ENCODE data around the gene NRDC. TPM values are rescaled to one million over a fixed set of nuclear protein-coding genes. Genes with fewer than 3 reads are reported as not detected.

The NRDC gene
- total and polyA plus RNA-seq, 8 donors, result 58.4 to 95.6 (median 79.2) TPM

DNA sequence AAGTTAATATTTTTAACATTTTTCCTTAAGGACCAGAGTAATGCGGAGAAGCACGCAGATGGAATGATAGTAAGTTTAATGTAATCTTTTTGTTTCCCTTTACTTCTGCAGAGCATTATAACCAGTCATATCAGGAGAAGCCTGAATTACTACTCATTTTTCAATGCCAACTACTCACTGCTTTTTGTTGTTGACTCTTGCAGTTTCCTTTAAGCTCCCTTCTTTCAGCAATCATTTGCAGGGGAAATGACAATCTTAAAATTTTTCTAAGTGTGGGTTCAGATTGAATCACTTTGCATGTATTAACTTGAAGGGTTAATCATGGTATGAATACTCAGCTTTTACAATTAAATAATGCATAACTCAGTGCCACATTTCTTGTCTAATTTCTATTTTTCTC, 122.2 kb downstream of the NRDC start:
- DNase-seq, result no peak
- Histone ChIP-seq H3K36me3 (peaks cover 10 to 49% (median 47%) of the 10 kb centered on the region in 4 donors), H3K4me1 (no peaks in the 10 kb centered on the region), H3K27ac (no peak overlapping the region), H3K9me3 (no peaks in the 10 kb centered on the region), H3K4me3 (no peak overlapping the region), H3K27me3 (no peaks in the 10 kb centered on the region)
- intact Hi-C loops (cut with DNase I; ENCODE audit: low total_unique reads), result no loop called here
- no peak for TF ChIP-seq EP300 (IDR thresholded peaks at IDR 0.05)
- TF ChIP-seq POLR2AphosphoS5 (IDR thresholded peaks at IDR 0.05), result no peak
- no peak for TF ChIP-seq POLR2A (IDR thresholded peaks at IDR 0.05)
- TF ChIP-seq, protein P1, sequence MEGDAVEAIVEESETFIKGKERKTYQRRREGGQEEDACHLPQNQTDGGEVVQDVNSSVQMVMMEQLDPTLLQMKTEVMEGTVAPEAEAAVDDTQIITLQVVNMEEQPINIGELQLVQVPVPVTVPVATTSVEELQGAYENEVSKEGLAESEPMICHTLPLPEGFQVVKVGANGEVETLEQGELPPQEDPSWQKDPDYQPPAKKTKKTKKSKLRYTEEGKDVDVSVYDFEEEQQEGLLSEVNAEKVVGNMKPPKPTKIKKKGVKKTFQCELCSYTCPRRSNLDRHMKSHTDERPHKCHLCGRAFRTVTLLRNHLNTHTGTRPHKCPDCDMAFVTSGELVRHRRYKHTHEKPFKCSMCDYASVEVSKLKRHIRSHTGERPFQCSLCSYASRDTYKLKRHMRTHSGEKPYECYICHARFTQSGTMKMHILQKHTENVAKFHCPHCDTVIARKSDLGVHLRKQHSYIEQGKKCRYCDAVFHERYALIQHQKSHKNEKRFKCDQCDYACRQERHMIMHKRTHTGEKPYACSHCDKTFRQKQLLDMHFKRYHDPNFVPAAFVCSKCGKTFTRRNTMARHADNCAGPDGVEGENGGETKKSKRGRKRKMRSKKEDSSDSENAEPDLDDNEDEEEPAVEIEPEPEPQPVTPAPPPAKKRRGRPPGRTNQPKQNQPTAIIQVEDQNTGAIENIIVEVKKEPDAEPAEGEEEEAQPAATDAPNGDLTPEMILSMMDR (IDR thresholded peaks at IDR 0.05), result no peak
- WGBS, 5 donors, result 70 to 95% (median 95%) methylated on average over 2 of the region's 2 CpGs

DNA sequence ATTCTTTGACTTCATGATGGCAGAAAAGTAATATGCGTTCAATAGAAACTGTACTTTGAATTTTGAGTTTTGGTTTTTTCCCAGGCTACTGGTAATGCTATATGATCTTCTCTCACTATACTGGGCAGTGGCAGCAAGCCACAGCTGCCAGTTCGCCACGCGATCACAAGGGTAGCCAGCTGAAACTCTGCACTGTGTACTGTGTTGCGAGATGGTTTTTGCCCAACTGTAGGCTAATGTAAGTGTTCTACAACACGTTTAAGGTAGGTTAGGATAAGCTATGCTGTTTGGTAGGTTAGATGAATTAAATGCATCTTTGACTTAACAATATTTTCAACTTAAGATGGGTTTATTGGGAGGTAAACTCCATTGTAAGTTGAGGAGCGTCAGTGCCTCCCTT, 123.1 kb downstream of the NRDC start:
- no peak for DNase-seq
- 93 to 98% (median 97%) methylated on average over 7 of the region's 7 CpGs for WGBS, 5 donors
- Histone ChIP-seq H3K36me3 (peaks cover 10 to 54% (median 49%) of the 10 kb centered on the region in 4 donors), H3K9me3 (no peaks in the 10 kb centered on the region), H3K4me3 (no peak overlapping the region), H3K4me1 (no peaks in the 10 kb centered on the region), H3K27me3 (no peaks in the 10 kb centered on the region), H3K27ac (no peak overlapping the region)
- intact Hi-C loops (cut with DNase I; ENCODE audit: low total_unique reads), result no loop called here
- no peak for TF ChIP-seq EP300 (IDR thresholded peaks at IDR 0.05)
- no peak for TF ChIP-seq POLR2A (IDR thresholded peaks at IDR 0.05)
- no peak for TF ChIP-seq POLR2AphosphoS5 (IDR thresholded peaks at IDR 0.05)
- TF ChIP-seq, protein P1 (IDR thresholded peaks at IDR 0.05), result no peak

DNA sequence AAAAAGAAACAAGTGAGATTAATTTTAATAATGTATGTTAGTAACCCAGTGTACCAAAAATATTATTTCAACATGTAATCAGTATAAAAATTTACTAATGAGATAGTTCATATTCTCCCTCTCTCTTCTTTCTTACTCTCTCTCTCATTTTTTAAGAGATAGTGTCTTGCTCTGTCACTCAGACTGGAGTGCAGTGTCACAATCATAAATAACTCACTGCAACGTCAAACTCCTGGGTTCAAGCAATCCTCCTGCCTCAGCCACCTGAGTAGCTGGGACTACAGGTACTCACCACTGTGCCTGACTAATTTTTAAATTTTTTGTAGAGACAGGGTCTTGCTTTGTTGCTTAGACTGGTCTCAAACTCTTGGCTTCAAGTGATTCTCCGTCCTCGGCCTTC, 123.9 kb downstream of the NRDC start:
- no peak for DNase-seq

DNA sequence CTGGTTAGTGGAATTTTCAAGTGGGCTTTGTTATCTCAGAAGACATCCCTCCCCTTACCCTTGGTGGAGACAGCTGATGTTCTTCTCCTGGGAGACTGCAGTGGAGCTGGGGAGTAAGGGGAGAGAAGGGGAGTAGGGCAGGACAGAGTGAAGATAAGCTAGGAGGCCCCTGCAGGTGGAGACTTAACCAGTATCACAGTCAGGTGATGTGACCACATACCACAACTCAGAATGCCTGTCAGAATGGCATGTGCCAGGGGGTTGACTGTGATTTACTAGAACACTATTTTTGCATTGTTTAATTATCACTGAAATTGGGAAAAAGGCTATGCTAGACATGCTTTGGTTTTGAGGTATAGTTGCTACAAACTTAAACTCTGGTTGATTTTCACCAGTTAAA, 124.6 kb downstream of the NRDC start:
- Histone ChIP-seq H3K4me3 (no peak overlapping the region), H3K36me3 (peaks cover 15 to 61% (median 57%) of the 10 kb centered on the region in 4 donors), H3K9me3 (no peaks in the 10 kb centered on the region), H3K27me3 (no peaks in the 10 kb centered on the region), H3K4me1 (no peaks in the 10 kb centered on the region), H3K27ac (no peak overlapping the region)
- TF ChIP-seq EP300 (IDR thresholded peaks at IDR 0.05) (no peak), POLR2AphosphoS5 (IDR thresholded peaks at IDR 0.05) (no peak), POLR2A (IDR thresholded peaks at IDR 0.05) (no peak)
- TF ChIP-seq, protein P1 (IDR thresholded peaks at IDR 0.05), result no peak
- DNase-seq, result no peak
- intact Hi-C loops (cut with DNase I; ENCODE audit: low total_unique reads), result no loop called here

More for the DNA sequence above, 123.9 kb downstream of the NRDC start:
- 95 to 98% (median 97%) methylated on average over 3 of the region's 3 CpGs for WGBS, 5 donors
- H3K27me3 ChIP-seq, result no peaks in the 10 kb centered on the region
- TF ChIP-seq, protein P1 (IDR thresholded peaks at IDR 0.05), result no peak
- peaks cover 10 to 54% (median 50%) of the 10 kb centered on the region in 4 donors for H3K36me3 ChIP-seq
- no peaks in the 10 kb centered on the region for H3K9me3 ChIP-seq
- no peaks in the 10 kb centered on the region for H3K4me1 ChIP-seq
- no peak overlapping the region for H3K27ac ChIP-seq
- intact Hi-C loops (cut with DNase I; ENCODE audit: low total_unique reads), result no loop called here
- no peak overlapping the region for H3K4me3 ChIP-seq
